ENCODE data around the gene PCGF5.

Gene PCGF5

DNA sequence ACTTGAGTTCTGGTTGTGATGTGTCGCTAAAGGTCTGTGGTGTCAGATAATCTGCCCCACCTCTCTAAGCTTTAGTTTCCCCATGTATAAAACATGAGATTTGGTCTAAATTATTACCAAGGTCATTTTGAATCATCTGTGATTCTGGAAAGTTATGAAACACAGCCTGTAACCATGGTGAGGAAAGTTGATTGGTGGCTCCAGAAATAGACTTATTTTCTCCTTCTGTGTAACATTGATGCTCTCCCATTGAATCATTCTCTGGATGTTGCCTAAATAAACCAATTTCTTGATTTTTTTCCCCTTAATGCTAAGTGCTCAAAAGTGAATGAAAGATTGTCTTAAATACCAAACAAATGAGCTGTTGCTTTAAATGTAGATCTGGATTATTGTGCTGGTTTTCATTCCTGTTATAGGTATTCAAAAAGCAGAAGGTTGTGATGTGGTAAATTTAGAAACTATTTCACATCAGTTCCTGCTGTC is 30.0 kb upstream of the PCGF5 start:
- in situ Hi-C loops (cut with MboI; ENCODE audit: low sequenced_read_pairs, unreplicated experiment) = no loop called here
- DNase-seq (ENCODE audit: low spot score) = peak; percentile 28
- TF ChIP-seq, protein P1, sequence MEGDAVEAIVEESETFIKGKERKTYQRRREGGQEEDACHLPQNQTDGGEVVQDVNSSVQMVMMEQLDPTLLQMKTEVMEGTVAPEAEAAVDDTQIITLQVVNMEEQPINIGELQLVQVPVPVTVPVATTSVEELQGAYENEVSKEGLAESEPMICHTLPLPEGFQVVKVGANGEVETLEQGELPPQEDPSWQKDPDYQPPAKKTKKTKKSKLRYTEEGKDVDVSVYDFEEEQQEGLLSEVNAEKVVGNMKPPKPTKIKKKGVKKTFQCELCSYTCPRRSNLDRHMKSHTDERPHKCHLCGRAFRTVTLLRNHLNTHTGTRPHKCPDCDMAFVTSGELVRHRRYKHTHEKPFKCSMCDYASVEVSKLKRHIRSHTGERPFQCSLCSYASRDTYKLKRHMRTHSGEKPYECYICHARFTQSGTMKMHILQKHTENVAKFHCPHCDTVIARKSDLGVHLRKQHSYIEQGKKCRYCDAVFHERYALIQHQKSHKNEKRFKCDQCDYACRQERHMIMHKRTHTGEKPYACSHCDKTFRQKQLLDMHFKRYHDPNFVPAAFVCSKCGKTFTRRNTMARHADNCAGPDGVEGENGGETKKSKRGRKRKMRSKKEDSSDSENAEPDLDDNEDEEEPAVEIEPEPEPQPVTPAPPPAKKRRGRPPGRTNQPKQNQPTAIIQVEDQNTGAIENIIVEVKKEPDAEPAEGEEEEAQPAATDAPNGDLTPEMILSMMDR (IDR thresholded peaks at IDR 0.05; ENCODE audit: borderline replicate concordance, control extremely low read depth, extremely low read depth, insufficient read depth, missing control alignments) = no peak

DNA sequence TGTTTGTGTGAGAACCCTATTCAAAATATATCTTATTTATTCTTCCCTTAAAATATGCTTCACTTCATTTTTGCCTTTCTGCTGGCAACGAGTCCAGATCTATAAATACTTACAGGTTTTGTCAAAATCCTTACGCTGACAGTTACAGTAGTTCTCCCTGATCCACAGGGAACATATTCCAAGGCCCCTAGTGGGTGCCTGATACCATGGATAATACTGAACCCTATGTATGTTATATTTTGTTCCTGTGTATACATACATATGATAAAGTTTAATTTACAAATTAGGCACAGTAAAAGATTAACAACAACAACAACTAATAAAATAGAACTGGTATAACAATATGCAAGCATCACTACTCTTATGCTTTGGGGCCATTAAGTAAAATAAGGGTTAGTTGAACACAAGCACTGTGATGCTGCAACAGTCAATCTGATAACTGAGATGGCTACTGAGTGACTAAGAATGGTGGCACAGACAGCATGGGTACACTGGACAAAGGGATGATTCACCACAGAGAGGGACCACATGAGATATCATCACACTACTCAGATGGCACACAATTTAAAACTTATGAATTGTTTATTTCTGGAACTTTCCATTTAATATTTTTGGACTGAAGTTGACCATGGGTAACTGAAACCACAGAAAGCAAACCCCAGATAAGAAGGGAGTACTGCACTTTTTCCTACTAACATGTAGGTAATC is 29.4 kb upstream of the PCGF5 start:
- TF ChIP-seq, protein P1 (IDR thresholded peaks at IDR 0.05; ENCODE audit: borderline replicate concordance, control extremely low read depth, extremely low read depth, insufficient read depth, missing control alignments) = no peak
- in situ Hi-C loops (cut with MboI; ENCODE audit: low sequenced_read_pairs, unreplicated experiment) = no loop called here

DNA sequence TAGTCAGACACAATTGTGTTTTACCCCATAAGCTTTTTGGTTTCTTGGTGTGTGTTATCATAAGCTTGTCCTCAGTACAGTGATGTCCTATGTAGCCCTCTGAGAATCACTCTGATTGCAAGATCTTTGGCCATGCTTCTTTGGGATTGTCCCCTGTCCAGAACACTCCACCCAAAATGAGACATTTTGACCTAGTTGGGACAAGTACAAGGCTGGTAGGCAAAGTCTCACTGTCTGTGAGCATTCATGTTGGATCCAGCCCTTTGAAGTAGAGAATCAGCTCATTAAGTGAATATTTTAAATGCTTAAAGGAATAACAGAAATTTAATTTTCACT is 28.9 kb upstream of the PCGF5 start:
- TF ChIP-seq, protein P1 (IDR thresholded peaks at IDR 0.05; ENCODE audit: borderline replicate concordance, control extremely low read depth, extremely low read depth, insufficient read depth, missing control alignments) = no peak
- in situ Hi-C loops (cut with MboI; ENCODE audit: low sequenced_read_pairs, unreplicated experiment) = no loop called here
- no peak for DNase-seq (ENCODE audit: low spot score)

More for the DNA sequence above, 29.4 kb upstream of the PCGF5 start:
- DNase-seq (ENCODE audit: low spot score) = no peak

DNA sequence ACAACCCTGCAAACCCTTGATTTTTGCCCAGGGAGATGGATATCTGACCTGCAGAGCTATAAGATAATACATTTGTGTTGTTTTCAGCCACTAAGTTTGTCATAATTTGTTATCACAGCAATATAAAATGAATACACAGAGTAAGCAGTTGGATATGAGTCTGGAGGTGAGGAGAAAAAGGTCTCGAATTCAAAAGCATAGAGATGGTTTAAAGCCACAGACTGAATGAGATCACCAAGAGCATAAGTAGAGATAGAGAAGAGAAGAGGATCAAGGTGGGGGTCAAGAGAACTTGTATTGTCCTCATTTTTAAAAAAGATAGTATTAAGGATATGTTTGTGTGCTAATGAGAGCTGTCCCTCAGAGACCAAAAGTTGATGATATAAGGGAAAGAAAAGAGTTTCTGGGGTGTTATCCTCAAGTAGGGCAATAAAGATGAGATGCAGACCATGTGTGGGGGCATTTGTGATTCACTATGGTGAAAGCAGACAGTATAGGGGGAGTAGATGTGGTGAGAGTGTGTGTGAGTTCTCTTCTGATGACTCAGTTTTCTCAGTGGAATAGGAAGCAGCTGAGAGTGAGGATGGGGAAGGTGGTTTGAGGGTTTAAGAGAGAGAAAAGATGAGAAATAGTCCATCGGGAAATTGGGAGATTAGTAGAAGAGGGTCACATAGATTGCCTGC is 25.8 kb upstream of the PCGF5 start:
- in situ Hi-C loops (cut with MboI; ENCODE audit: low sequenced_read_pairs, unreplicated experiment) = no loop called here
- DNase-seq (ENCODE audit: low spot score) = no peak
- TF ChIP-seq, protein P1 (IDR thresholded peaks at IDR 0.05; ENCODE audit: borderline replicate concordance, control extremely low read depth, extremely low read depth, insufficient read depth, missing control alignments) = no peak

DNA sequence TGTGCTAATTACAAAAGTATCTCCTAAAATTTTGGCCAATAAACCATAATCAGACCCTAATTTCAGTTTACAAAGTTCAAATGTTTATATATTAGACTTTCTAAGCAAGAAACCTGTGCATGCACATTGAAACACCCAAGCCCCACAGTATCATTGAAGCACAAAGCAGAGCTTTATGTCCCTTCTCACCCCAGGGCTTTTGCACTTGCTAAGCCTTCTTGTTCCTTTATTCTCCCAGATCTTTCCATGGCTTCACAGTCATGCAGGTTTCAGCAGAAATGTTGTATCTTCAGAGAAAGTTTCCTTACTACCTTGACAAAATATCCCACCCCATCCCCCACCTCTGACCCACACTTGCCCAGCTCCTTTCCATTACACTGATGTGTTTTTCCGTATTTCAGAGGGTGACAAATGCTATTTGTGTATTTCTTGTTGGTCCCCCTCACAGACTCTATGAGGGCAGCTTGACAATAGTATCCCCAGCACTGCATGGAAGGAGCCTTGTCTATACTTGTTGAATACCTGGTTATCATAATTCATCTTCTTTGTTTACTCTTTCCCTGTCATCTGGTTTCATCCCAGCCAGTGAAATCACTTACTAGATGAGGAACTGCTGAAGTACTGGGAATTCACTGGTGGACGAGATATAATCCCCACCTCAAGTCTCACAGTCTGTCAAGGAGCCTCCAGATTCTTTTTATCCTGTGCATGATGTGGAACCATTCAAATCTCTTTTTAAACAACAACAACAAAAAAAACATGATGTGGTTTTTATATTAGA is 24.0 kb upstream of the PCGF5 start:
- no peak for DNase-seq (ENCODE audit: low spot score)
- TF ChIP-seq, protein P1 (IDR thresholded peaks at IDR 0.05; ENCODE audit: borderline replicate concordance, control extremely low read depth, extremely low read depth, insufficient read depth, missing control alignments) = no peak
- in situ Hi-C loops (cut with MboI; ENCODE audit: low sequenced_read_pairs, unreplicated experiment) = no loop called here

DNA sequence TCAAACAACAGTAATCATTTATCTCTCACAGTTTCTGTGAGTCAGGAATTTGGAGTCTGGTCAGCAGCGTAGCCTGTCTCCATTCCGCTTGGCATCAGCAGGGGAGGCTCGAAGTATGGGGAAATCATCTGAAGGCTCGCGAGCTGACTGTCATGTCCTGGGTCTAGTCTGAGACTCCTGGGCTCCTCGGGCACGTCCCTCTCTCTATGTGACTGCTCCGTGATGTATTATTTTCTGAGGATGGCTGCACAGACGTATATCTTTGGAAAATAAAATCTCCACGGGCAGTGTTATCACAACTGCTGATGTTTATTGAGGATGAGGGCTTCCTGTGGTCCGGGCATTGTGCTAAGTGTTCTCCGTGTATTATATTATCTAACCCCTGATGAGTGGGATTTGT is 23.3 kb upstream of the PCGF5 start:
- TF ChIP-seq, protein P1 (IDR thresholded peaks at IDR 0.05; ENCODE audit: borderline replicate concordance, control extremely low read depth, extremely low read depth, insufficient read depth, missing control alignments) = no peak
- DNase-seq (ENCODE audit: low spot score) = no peak
- in situ Hi-C loops (cut with MboI; ENCODE audit: low sequenced_read_pairs, unreplicated experiment) = no loop called here

Measured in GM13976 (cell line).